GM06990 (cell line): ENCODE measurements around the gene SLC23A2.

Experiments
- DNase-seq: peaks from one replicate; pipeline ENCODE4 v3.0.0-alpha.2; 2011; ENCODE audit not compliant: insufficient read length; ENCODE audit errors: extremely low read depth
- H3K27me3 ChIP-seq: replicated peaks from 2 replicates; pipeline ENCODE4 v1.6.0; 2011; ENCODE audit warnings: low read length; ENCODE audit not compliant: control insufficient read depth, insufficient read depth
- H3K36me3 ChIP-seq: 2 replicates; pipeline ENCODE4 v1.5.1; 2011; ENCODE audit warnings: low read length; ENCODE audit not compliant: control insufficient read depth, insufficient read depth
- H3K4me3 ChIP-seq: replicated peaks from 2 replicates; pipeline ENCODE4 v1.5.1; 2011; ENCODE audit warnings: low read depth, mild to moderate bottlenecking, control low read depth, low read length
- CTCF ChIP-seq: IDR thresholded peaks from 2 replicates; pipeline ENCODE4 v1.5.1; 2011; ENCODE audit warnings: low read length, control low read depth, mild to moderate bottlenecking, inconsistent platforms; ENCODE audit not compliant: insufficient read depth, poor library complexity, severe bottlenecking

SLC23A2 gene

GRCh38 chr20:4855555-4855954, 145.8 kb downstream of the SLC23A2 start:
- Histone ChIP-seq H3K4me3 (no peak overlapping the region), H3K27me3 (no peaks in the 10 kb centered on the region), H3K36me3 (peaks cover 8% of the 10 kb centered on the region)
- no peak for DNase-seq
- no peak for TF ChIP-seq CTCF

- TF ChIP-seq CTCF = no peak
- no peaks in the 10 kb centered on the region for H3K27me3 ChIP-seq
- DNase-seq = no peak
- H3K36me3 ChIP-seq = peaks cover 8% of the 10 kb centered on the region
- no peak overlapping the region for H3K4me3 ChIP-seq
Observed at GRCh38 chr20:4855097-4855496, 146.2 kb downstream of the SLC23A2 start.

- Histone ChIP-seq H3K4me3 (no peak overlapping the region), H3K36me3 (peaks cover 8% of the 10 kb centered on the region), H3K27me3 (no peaks in the 10 kb centered on the region)
- no peak for DNase-seq
- TF ChIP-seq CTCF = no peak
Observed at GRCh38 chr20:4854561-4854901, 146.8 kb downstream of the SLC23A2 start.

- H3K27me3 ChIP-seq = no peaks in the 10 kb centered on the region
Observed at GRCh38 chr20:4853757-4854560, 147.4 kb downstream of the SLC23A2 start.

GRCh38 chr20:4853004-4853403, 148.3 kb downstream of the SLC23A2 start:
- DNase-seq = no peak
- no peak for TF ChIP-seq CTCF
- H3K27me3 ChIP-seq = no peaks in the 10 kb centered on the region
- no peak overlapping the region for H3K4me3 ChIP-seq
- H3K36me3 ChIP-seq = peaks cover 4% of the 10 kb centered on the region

More at GRCh38 chr20:4853757-4854560, 147.4 kb downstream of the SLC23A2 start:
- no peak for TF ChIP-seq CTCF
- peaks cover 8% of the 10 kb centered on the region for H3K36me3 ChIP-seq
- no peak for DNase-seq
- H3K4me3 ChIP-seq = no peak overlapping the region
